ENCODE data around the gene UBE2I. TPM values are rescaled to one million over a fixed set of nuclear protein-coding genes. Genes with fewer than 3 reads are reported as not detected.

UBE2I gene
- total and polyA plus RNA-seq, 4 donors, result 19.4 to 23.9 (median 22.5) TPM

DNA sequence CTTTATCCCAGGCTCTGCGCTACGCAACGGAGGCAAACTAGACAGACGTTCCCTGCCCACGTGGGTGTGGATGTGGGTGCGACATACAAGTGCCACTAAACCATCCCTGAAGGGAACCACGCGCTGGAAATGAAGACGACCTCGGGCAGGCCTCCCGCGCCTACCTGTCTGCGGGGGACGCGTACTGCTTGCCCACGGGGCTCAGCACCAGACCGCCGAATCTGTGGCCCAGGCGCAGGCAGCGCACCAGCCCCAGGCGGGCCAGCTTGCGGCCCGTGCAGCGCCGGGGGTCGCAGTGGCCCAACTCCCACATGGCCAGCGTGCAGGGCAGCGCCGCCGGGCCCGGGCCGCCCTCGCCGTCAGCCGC is 41.8 kb downstream of the UBE2I start (continued):
- no peak for TF ChIP-seq REST (IDR thresholded peaks at IDR 0.05)

- Histone ChIP-seq H3K4me3 (ENCODE audit: low read depth in 1 of 3, low read length in 3 of 3) (peak within 1 kb of the TSS; percentile 91 to 98 (median 95)), H3K4me1 (ENCODE audit: control insufficient read depth in 4 of 4, insufficient read depth in 4 of 4, low read length in 3 of 4) (peaks cover 6 to 52% (median 33%) of the 10 kb centered on the region in 4 donors), H3K27ac (ENCODE audit: low read depth in 1 of 2, low read length in 2 of 2) (no peak within 1 kb of the TSS), H3K9me3 (ENCODE audit: control insufficient read depth in 4 of 4, low read length in 3 of 4) (no peaks in the 10 kb centered on the region), H3K36me3 (ENCODE audit: control insufficient read depth in 4 of 4, insufficient read depth in 3 of 4, low read depth in 1 of 4, low read length in 3 of 4) (peaks cover 3 to 14% (median 6%) of the 10 kb centered on the region in 4 donors), H3K27me3 (ENCODE audit: control insufficient read depth in 4 of 4, insufficient read depth in 4 of 4, low read length in 3 of 4) (no peaks in the 10 kb centered on the region), H3K9ac (ENCODE audit: low read depth in 1 of 2, low read length in 2 of 2) (peak within 1 kb of the TSS; percentile 20 to 37)
- peak; percentile 87 for DNase-seq (ENCODE audit: low spot score)
- under 1% methylated on average over 98 of the region's 98 CpGs for WGBS
- TF ChIP-seq EGR1 (IDR thresholded peaks at IDR 0.05; ENCODE audit: low read depth in 2 of 2) (no peak), CTCF (IDR thresholded peaks at IDR 0.05; ENCODE audit: low read depth, low read length, missing input control) (no peak), YY1 (IDR thresholded peaks at IDR 0.05) (peak; percentile 87), FOXA1 (IDR thresholded peaks at IDR 0.05) (no peak), GABPA (IDR thresholded peaks at IDR 0.05 in 1 of 2, conservative IDR thresholded peaks at IDR 0.05 in 1 of 2) (peak in 1 of 2 donors; percentile 87), SP1 (IDR thresholded peaks at IDR 0.05) (no peak), ZBTB33 (IDR thresholded peaks at IDR 0.05) (no peak), REST (IDR thresholded peaks at IDR 0.05) (no peak), ATF3 (IDR thresholded peaks at IDR 0.05) (no peak)
- TF ChIP-seq, protein P1, sequence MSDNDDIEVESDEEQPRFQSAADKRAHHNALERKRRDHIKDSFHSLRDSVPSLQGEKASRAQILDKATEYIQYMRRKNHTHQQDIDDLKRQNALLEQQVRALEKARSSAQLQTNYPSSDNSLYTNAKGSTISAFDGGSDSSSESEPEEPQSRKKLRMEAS (IDR thresholded peaks at IDR 0.05), result no peak
These were observed 42.3 kb downstream of the UBE2I start, which contains the start of the genes GNPTG and TSR3 for GRCh38 chr16:1351582-1352362. Gene GNPTG (plus strand): TSS chr16:1351931. CDS start chr16:1351966, 35 bp downstream. Gene TSR3 (minus strand): TSS chr16:1351878. CDS start chr16:1351804, 74 bp downstream.
